Parathyroid adenoma (tissue), 2 donors: ENCODE results near the gene APBB2.

Experiments used
- H2AFZ ChIP-seq: fragments of 300-600 bp; sonication (generic); one replicate; pipeline ENCODE4 v1.7.0; 2017; ENCODE audit warnings: antibody characterized with exemption, mild to moderate bottlenecking
- H3K27ac ChIP-seq: fragments of 300-600 bp; sonication (generic); one replicate; pipeline ENCODE4 v1.7.0; 2017
- H3K27me3 ChIP-seq: fragments of 300-600 bp; sonication (generic); one replicate; pipeline ENCODE4 v1.7.0; 2017; ENCODE audit warnings: low read length; ENCODE audit not compliant: control insufficient read depth, insufficient read depth
- H3K36me3 ChIP-seq: fragments of 300-600 bp; sonication (generic); one replicate; pipeline ENCODE4 v1.7.0; 2017; ENCODE audit warnings: low read length; ENCODE audit not compliant: control insufficient read depth, insufficient read depth
- H3K4me1 ChIP-seq: fragments of 300-600 bp; sonication (generic); one replicate; pipeline ENCODE4 v1.7.0; 2017; ENCODE audit warnings: control low read depth
- H3K4me2 ChIP-seq: fragments of 300-600 bp; sonication (generic); one replicate; pipeline ENCODE4 v1.7.0; 2017; ENCODE audit warnings: low read length
- H3K4me3 ChIP-seq: fragments of 300-600 bp; sonication (generic); one replicate; pipeline ENCODE4 v1.7.0; 2017; ENCODE audit warnings: low read depth, low read length
- H3K79me2 ChIP-seq: fragments of 300-600 bp; sonication (generic); one replicate; pipeline ENCODE4 v1.7.0; 2017; ENCODE audit warnings: control low read depth
- H3K9ac ChIP-seq: fragments of 300-600 bp; sonication (generic); one replicate; pipeline ENCODE4 v1.7.0; 2017; ENCODE audit warnings: mild to moderate bottlenecking
- H3K9me3 ChIP-seq: fragments of 300-600 bp; sonication (generic); one replicate; pipeline ENCODE4 v1.7.0; 2017; ENCODE audit warnings: low read length; ENCODE audit not compliant: control insufficient read depth
- TF ChIP-seq, protein P1 (sequence below): fragments of 300-600 bp; sonication (generic); IDR thresholded peaks from one replicate; pipeline ENCODE4 v1.7.0; 2017; ENCODE audit warnings: antibody characterized with exemption, mild to moderate bottlenecking
- donor health status: primary hyperparathyroidism.

APBB2 gene

DNA sequence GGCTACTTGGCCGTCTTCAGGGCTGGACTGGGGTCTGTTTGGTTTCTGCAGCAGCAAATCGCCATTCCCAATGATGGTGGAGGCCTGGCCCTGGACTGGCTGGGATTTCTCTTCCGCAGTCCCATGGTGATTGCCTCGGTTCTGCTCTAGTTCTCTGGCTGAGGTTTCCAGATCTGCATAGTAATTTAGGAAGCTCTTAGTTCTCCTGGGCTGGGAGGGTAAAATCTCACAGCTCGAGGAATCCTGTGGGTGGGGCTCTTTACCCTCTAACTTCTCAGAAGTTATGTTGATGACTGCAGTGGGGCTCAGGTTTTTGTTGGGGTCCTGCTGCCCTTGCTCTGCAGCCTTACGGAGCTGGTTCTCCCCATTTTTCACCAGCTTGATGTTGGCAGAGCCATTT, 200.6 kb downstream of the APBB2 start:
- Histone ChIP-seq H3K36me3 (no peaks in the 10 kb centered on the region), H3K9me3 (no peaks in the 10 kb centered on the region), H3K27ac (no peak overlapping the region), H3K27me3 (no peaks in the 10 kb centered on the region), H3K9ac (no peak overlapping the region), H3K79me2 (no peaks in the 10 kb centered on the region), H3K4me3 (no peak overlapping the region), H2AFZ (no peak overlapping the region), H3K4me1 (no peaks in the 10 kb centered on the region), H3K4me2 (no peak overlapping the region)
- TF ChIP-seq, protein P1, sequence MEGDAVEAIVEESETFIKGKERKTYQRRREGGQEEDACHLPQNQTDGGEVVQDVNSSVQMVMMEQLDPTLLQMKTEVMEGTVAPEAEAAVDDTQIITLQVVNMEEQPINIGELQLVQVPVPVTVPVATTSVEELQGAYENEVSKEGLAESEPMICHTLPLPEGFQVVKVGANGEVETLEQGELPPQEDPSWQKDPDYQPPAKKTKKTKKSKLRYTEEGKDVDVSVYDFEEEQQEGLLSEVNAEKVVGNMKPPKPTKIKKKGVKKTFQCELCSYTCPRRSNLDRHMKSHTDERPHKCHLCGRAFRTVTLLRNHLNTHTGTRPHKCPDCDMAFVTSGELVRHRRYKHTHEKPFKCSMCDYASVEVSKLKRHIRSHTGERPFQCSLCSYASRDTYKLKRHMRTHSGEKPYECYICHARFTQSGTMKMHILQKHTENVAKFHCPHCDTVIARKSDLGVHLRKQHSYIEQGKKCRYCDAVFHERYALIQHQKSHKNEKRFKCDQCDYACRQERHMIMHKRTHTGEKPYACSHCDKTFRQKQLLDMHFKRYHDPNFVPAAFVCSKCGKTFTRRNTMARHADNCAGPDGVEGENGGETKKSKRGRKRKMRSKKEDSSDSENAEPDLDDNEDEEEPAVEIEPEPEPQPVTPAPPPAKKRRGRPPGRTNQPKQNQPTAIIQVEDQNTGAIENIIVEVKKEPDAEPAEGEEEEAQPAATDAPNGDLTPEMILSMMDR = no peak

DNA sequence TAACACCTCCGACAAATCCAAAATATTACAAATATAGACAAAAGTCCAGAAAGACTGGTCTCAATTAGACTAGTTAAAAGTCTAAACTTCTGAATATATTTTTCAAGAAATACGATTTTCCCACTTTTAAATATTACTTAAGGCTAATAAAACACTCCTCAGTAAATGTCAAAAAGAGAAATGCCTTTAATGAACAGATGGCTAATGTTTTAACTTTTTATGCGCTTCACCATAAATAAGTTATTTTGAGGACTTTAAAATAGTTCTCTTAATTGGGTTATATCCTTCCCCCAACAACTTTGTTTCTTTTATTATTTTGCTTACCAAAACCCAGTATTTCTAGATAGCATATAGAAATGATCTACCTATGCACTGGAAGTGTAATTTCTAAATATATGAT, 201.4 kb downstream of the APBB2 start:
- no peaks in the 10 kb centered on the region for H3K79me2 ChIP-seq
- H3K4me3 ChIP-seq = no peak overlapping the region
- no peaks in the 10 kb centered on the region for H3K36me3 ChIP-seq
- no peak overlapping the region for H2AFZ ChIP-seq
- no peak overlapping the region for H3K9ac ChIP-seq
- TF ChIP-seq, protein P1 = no peak
- no peaks in the 10 kb centered on the region for H3K4me1 ChIP-seq
- H3K4me2 ChIP-seq = no peak overlapping the region
- H3K27ac ChIP-seq = no peak overlapping the region
- no peaks in the 10 kb centered on the region for H3K27me3 ChIP-seq
- no peaks in the 10 kb centered on the region for H3K9me3 ChIP-seq

DNA sequence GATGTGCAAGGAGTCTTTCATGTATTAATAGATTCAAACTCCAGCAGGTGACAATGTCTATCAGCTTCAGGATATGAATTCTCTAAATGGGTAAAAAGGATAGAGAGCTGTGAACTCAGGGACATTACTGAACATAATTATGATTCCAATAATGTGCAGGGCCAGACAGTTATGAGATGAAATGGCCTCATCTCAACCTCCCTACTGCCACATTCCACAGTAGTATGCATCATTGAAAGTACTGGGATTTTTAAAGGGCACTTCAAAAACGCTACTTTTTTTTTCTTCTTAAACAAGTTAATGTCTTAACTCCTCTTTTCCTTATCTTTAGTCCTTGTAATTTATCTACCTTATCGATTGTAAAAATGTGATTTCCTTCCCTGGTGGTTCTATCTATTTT, 202.0 kb downstream of the APBB2 start:
- H2AFZ ChIP-seq = no peak overlapping the region
- H3K36me3 ChIP-seq = no peaks in the 10 kb centered on the region
- no peak overlapping the region for H3K27ac ChIP-seq
- H3K4me2 ChIP-seq = no peak overlapping the region
- H3K4me3 ChIP-seq = no peak overlapping the region
- TF ChIP-seq, protein P1 = no peak
- no peaks in the 10 kb centered on the region for H3K27me3 ChIP-seq
- no peaks in the 10 kb centered on the region for H3K9me3 ChIP-seq
- H3K4me1 ChIP-seq = no peaks in the 10 kb centered on the region
- H3K9ac ChIP-seq = no peak overlapping the region
- H3K79me2 ChIP-seq = no peaks in the 10 kb centered on the region

DNA sequence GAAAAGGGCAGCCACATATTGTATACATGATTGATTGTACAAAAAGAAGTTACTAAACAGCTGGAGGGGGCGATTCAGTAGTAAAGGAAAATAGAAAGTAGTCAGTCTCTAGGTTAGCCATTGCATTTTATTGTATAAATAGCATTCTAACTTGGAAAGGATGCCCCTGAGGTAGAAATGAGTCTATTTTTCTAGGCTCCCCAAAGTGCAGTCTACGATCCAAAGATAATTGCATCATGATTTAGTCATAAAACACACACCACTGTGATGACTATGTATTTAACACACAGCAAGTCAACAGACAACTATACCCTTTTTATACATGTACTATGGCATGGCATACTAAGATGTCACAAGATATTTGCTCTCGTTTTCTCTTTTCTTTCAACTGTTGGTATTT, 204.9 kb downstream of the APBB2 start:
- Histone ChIP-seq H3K4me3 (no peak overlapping the region), H3K27me3 (no peaks in the 10 kb centered on the region), H3K27ac (no peak overlapping the region), H3K36me3 (no peaks in the 10 kb centered on the region), H2AFZ (no peak overlapping the region), H3K4me2 (no peak overlapping the region), H3K4me1 (no peaks in the 10 kb centered on the region), H3K79me2 (no peaks in the 10 kb centered on the region), H3K9me3 (no peaks in the 10 kb centered on the region), H3K9ac (no peak overlapping the region)
- TF ChIP-seq, protein P1 = no peak

DNA sequence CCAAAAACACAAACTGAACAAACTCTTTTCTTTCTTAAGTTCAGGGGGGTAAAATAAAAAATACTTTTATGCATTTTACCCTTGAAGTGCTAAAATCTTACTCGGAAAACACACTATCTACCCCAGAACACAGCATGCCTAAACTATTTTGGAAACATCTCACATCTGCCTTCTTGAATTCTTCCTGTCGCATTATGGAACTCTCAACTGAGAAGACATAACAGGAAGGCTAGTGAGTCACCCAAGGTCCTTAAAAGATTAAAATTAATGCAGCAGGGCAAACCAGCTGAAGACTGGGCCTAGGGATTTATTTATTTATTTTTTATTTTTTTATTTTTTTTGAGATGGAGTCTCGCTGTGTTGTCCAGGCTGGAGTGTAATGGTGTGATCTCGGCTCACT, 208.2 kb downstream of the APBB2 start:
- TF ChIP-seq, protein P1 = no peak
- H3K36me3 ChIP-seq = no peaks in the 10 kb centered on the region
- no peak overlapping the region for H3K9ac ChIP-seq
- H3K79me2 ChIP-seq = no peaks in the 10 kb centered on the region
- H3K27ac ChIP-seq = no peak overlapping the region
- no peak overlapping the region for H3K4me3 ChIP-seq
- no peaks in the 10 kb centered on the region for H3K27me3 ChIP-seq
- H3K4me2 ChIP-seq = no peak overlapping the region
- H3K4me1 ChIP-seq = no peaks in the 10 kb centered on the region
- H3K9me3 ChIP-seq = no peaks in the 10 kb centered on the region
- H2AFZ ChIP-seq = no peak overlapping the region
